HG03442 (cell line): ENCODE measurements around the gene KCNJ8.
"Not testable (repeated sequence)": the region's sequence is repeated elsewhere in the genome, so short reads cannot be mapped to it uniquely, and the experiment has no call there.

ENCODE experiments used
- ATAC-seq: cut with Tn5 transposase; IDR thresholded peaks from one replicate; pipeline ENCODE4 v1.9.1; 2021; ENCODE audit warnings: mild to moderate bottlenecking, moderate library complexity; ENCODE audit not compliant: unreplicated experiment

Gene KCNJ8

DNA sequence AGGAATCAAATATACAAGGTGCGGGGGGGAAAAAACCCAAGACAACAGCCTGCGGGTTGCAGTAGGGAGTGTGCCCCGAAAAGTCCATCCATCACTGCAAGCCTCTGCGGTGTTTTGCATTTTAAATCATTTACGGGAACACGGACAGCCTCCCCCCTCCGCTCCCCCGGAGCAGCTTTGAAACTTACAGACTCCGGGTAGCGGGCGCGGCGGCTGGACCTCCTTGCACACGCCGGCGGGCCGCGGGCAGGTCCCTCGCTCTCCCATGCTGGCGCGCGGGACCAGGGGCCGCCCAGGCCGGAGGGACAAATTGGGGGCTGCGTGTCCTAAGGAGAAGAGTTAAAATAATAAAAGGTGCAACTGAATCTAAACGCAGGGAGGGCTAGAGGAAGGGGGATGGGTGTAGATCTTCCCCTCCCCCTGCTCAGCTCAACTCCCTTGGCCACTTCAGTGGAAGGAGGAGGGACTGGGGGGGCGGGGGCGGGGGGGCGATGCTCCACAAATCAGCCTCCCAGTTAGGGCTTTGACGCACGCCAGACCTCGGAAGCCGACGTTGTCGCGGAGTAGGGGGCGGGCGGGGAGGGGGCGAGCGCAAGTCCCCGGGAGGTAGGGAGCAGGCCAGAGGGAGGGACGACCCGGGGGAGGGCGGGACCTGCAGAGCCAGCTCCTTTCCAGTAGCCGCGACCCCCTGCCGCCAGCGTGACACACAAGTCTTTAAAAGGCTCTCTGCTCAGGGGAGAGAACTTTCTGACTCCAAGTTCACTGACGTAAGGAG lies at the start of gene KCNJ8:
KCNJ8 (minus strand) TSS at position 349 of the 775 bp plus-strand sequence. CDS start 1,090 bp downstream, outside the sequence.
- no peak for ATAC-seq

DNA sequence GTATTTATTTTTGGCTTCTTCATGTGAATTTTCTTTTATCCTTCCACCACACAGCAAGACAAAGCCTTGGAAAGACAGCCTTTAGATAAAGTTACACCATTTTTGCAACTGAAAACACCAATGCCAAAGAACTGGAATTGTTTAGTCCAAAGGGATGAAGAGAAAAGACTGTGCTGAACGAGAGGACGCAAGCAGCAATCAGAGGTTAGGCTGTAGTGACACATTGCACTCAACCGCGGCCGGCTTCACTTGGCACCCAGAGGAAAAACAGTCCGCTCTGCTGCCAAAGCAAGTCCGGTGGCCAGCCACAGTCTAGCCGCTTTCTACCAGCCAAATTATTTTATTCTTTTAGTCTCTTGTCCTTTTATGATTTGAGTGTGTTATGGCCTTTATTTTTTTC lies 49.1 kb upstream of the KCNJ8 start:
- no peak for ATAC-seq

DNA sequence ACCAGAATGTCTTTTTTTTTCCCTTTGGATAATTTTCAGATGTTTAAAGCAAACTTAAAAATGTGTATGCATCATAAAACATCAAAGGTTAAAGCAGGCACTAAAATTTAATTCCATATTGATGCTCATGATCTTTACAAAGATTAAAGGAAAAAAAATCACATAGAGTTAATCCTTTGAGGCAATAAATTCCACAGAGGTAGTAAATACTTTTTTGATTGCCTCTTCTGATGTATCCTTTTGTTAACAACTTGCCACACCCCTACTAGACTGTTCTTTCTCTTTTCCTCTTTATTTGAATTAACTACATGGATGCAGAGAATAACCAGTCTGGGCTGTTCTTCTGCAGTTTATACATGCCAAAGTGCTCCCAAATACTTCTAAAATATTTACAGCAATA lies 45.2 kb upstream of the KCNJ8 start:
- no peak for ATAC-seq

DNA sequence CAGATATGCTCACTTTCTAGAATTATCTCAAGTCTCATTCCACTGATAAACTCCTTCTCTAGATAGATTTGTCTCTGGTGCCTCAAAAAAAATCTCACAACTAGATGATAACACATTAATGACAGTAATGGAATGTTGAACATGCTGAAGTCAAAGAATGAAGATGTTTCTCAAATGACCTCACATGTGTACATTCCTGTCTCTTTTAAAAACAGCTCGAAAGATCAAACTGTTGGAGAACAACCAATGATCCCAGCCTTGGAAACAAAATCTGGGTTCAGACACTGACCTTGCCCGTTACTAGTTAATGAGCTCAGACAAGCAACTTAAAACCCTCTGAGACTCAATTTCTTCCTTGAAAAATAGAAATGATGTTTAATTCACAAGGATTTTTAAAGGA lies 44.7 kb upstream of the KCNJ8 start:
- ATAC-seq, result no peak

DNA sequence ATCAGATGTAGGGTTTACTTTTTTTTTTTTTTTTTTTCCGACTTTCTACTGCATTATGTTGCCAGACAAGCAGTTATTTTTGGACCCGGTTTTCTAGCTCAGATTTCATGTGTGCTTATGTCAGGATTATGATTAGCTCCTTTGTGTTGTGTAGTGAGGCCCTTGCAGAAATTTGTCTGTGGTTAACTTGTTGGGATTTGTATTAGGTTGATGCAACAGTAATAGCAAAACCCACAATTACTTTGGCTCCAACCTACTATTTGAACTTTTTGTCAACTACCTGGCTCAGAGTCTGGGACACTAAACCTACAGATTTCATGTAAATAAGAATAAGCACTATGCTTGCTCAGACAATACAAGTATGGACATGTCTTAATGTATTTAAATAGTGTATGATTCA lies 44.1 kb upstream of the KCNJ8 start:
- no peak for ATAC-seq

DNA sequence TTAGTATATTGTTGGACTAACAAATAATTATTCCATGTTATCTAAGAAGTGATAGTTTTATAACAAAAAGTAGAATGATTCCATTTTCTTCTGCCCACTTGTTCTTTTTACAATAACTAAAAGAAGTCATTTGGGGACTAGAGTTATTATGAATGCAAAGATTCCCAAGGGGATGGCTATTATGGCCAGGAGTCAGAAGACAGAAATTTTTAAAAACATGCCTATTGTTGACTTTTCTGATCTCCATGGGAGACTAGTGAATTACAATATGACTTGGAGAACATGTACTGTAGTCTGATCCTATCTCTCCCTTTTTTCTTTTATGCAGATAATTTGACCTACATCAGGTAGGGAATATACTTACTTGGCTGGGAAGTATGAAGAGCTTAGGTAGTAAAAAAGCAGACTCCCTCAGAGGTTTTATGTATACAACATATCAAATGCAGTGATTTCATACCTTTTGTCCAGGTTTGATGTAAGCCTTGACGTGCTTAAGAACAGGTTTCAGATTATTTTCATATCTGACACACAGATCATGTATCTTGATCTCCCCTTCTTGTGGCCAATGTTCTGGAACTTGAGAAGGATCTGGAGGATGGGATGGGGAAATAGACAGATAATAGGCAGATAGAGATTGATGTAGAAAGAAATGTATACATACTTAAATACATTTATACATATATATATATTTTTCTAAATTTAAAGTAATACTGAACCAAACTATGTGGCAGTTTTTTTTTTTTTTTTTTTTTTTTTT lies 41.0 kb upstream of the KCNJ8 start:
- ATAC-seq, result no peak

DNA sequence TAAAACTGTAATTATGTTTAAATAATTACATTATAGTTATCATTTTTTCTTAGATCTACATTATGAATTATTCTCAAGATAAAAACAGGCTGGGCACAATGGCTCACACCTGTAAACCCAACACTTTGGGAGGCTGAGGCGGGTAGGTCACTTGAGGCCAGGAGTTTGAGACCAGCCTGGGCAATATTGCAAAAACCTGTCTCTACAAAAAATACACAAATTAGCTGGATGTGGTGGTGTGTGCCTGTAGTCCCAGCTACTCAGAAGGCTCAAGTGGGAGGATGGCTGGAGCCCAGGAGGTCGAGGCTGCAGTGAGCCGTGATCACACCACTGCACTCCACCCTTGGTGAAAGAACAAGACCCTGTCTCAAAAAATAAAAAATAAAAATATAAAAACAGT lies 40.3 kb upstream of the KCNJ8 start:
- ATAC-seq, result no peak

DNA sequence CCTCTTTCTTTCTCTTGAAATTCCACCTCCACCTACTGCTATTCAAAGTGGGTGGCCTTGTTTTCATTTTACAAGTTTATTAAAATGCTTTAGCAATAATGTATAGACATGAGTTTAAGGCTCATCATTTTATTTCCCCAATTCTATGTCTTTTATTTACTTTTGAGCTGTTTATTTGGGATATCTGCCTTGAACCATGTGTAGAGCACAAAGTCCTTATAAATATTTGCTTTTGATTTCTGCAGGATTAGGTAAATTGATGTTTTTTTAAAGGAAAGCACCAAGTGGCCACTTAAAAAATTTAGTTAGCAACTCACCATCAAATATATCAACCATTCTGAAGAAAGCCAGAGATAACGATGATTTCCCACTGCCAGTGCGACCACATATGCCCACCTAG lies 39.8 kb upstream of the KCNJ8 start:
- no peak for ATAC-seq

DNA sequence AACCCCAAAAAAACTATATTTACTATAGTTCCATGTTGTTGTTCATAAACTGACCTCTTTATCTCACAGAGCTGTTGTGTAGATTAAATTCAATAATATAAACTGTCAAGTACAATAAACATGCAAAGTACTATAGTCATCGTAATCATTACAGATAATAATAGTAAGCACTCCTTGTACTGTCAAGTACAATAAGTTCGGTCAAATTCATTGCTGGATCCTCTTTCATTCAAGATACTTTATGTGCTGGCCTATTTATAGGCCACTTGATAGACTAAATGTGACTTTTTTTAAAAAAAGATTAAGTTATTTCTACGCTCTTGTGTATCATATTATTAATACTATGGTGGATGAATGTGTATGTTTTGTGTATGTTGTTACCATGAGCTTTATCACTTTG lies 39.2 kb upstream of the KCNJ8 start:
- no peak for ATAC-seq

DNA sequence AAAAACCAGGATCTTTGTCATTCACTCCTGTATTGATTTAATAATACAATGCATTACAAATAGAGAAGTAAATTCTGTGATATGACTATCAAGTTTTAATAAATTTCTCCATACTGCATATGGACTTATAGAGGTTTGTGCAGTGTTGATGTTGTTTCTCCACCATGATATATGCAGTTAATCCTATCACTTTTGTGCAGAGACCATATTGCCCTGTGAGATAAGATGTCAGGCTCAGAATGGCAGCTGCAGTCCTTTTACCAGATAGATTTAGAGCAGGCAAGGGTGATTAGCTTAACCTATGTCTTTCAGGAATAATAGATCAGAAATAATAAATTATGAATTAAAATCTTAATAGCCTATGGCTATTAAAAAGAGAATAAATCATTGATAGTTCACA lies 38.6 kb upstream of the KCNJ8 start:
- ATAC-seq, result no peak

DNA sequence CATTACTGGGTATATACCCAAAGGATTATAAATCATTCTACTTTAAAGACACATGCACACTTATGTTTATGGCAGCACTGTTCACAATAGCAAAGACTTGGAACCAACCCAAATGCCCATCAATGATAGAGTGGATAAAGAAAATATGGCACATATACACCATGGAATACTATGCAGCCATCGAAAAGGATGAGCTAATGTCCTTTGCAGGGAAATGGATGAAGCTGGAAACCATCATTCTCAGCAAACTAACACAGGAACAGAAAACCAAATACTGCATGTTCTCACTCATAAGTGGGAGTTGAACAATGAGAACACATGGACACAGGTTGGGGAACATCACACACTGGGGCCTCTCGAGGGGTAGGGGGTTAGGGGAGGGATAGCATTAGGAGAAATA lies 37.8 kb upstream of the KCNJ8 start:
- ATAC-seq, result not testable (repeated sequence)

DNA sequence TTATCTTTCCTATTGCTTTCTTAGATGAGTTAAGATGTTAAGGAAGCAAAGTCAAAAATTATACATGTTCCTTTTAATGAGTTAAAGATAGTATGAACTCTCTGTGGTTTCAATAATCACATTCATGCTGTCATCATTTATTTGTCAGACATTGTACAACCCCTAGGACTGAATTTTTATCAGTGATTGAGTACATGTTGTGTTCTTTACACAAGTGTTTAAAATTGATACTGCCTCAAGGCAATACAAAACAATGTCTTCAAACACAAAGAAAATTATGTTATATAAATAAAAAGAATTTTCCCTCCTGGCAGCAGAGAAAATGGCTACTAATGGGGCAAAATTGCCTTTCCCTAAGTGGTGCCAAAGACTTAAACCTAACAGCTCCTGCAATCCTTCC lies 34.6 kb upstream of the KCNJ8 start:
- no peak for ATAC-seq

DNA sequence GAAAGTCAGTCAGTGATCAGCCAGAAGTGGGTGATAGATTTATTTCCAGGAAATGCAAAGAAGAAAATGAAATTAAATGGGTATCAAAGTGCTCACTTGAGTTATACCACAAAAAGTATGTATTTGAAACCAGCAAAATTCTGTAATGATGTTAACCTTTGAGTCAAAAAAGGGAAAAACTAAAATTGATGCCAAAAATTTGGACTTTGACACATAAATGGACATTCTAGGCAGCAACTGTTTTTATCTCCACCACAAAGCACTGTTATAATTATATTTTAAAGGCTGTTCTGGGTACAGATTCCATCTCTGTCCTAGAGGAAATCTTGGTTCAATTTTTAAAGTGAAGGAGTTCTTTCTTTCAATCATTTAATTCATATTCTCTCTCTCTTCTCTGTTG lies 31.7 kb upstream of the KCNJ8 start:
- no peak for ATAC-seq

DNA sequence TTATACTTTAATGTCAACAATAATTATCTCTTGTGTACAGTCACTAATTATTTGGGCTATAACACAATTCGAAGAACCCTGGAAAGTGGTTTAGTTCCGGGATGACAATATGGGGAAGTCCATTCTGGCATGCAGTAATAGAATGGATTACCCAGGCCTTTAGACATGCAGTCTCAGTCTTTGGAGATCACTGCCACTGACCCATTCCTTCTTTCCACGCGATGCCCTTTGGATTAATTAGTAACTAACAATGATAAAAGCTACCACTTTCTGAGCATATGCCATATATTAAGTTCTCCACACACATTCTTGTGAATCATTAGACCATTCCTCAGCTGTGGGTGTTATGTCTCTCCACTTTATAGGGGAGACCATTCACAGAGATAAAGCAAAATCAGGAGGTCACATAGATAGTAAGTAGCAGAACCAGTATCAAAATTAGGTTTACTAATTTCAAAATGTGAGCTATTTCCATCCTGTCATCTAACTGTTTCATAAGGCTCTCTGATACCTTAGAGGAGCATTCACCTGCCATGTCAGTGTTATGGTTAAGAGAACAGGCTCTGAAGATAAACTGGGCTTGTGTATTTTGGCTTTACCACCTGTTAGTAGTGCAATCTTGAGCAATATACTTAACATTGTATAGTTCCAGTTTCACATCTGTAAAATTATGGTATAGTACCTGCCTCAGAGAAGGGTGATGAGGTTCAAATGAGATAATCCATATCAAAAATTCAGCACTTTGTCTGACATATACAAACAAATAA lies 27.2 kb upstream of the KCNJ8 start:
- no peak for ATAC-seq

DNA sequence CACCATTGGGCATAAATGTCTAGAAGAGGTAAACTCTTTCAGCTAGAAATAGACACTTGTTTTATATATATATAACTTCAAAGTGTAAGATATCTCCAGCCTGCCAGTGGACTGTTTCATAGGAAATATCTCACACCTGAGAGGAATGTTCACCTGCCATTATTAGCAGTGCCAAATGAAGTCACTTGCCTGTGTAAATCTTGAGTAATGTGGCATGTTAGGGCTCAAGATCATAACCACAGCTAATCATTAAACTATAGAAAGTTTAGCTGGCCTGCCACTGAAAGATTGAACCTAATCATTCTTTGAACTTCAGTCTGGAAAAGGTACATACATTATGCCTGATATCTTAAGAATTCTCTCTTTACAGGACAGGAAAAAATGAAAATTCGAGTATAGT lies 25.5 kb upstream of the KCNJ8 start:
- ATAC-seq, result no peak

DNA sequence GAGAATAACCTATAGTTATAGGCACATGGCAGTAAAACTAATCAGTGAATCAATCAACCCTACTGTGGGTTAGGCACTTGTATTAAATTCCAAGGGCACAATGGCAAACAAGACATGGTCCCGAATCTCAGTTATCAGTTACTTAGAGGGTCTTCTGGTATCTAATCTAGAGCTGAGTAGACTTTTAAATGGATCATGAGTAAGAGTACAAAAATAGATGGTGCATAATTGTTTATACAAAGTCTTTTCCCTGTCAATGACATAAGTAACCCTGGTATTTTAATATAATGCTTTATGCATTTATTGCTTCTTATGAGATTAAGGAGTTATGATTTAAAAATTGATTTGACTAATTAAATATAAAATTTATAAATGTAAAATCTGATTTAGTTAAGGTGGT lies 23.0 kb upstream of the KCNJ8 start:
- no peak for ATAC-seq

DNA sequence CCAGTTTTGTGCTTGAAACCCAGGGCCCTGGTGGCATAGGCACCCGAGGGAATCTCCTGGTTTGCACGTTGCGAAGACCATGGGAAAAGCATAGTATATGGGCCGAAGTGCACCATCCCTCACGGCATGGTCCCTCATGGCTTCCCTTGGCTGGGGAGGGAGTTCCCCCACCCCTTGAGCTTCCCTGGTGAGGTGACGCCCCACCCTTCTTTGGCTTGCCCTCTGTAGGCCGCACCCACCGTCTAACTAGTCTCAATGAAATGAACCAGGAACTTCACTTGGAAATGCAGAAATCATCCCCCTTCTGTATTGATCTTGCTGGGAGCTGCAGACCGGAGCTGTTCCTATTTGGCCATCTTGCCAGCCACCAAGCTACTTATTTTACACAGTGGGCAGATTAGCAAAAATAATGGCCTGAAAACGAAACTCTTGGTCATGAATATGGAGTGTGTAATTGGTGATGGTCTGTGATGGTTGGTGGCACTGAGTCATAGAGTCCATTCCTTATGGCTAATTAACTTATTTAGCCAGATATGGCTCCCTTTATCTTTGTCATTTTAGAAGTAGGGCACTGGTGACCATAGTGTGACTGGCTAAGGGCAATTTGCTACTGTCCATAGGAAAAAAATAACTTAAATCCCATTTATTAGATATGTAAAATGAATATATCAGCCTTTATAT lies 21.3 kb upstream of the KCNJ8 start:
- no peak for ATAC-seq

DNA sequence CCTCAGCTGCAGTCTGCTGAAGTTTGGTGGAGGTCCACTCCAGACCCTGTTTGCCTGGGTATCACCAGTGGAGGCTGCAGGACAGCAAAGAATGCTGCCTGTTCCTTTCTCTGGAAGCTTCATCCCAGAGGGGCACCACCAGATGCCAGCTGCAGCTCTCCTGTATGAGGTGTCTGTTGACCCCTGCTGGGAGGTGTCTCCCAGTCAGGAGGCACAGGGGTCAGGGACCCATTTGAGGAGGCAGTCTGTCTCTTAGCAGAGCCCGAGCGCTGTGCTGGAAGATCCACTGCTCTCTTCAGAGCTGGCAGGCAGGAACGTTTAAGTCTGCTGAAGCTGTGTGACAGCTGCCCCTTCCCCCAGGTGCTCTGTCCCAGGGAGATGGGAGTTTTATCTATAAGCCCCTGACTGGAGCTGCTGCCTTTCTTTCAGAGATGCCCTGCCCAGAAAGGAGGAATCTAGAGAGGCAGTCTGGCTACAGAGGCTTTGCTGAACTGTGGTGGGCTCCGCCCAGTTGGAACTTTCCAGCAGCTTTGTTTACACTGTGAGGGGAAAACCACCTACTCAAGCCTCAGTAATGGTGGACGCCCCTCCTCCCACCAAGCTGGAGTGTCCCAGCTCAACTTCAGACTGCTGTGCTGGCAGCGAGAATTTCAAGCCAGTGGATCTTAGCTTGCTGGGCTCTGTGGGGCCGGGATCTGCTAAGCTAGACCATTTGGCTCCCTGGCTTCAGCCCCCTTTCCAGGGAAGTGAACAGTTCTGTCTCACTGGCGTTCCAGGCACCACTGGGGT lies 20.5 kb upstream of the KCNJ8 start:
- ATAC-seq, result not testable (repeated sequence)

DNA sequence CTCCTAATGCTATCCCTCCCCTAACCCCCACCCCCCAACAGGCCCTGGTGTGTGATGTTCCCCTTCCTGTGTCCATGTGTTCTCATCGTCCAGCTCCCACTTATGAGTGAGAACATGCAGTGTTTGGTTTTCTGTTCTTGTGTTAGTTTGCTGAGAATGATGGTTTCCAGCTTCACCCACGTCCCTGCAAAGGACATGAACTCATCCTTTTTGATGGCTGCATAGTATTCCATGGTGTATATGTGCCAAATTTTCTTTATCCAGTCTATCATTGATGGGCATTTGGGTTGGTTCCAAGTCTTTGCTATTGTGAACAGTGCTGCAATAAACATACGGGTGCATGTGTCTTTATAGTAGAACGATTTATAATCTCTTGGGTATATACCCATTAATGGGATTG lies 15.2 kb upstream of the KCNJ8 start:
- not testable (repeated sequence) for ATAC-seq
